C4-2B (cell line): Measurements from ENCODE around the gene METTL21C.

Experiments used
- ZFX ChIP-seq: fragments of 450-650 bp; IDR thresholded peaks from 2 replicates; pipeline ENCODE4 v1.6.1; 2017
- TF ChIP-seq, protein P1 (sequence below): fragments of 450-650 bp; conservative IDR thresholded peaks from 2 replicates; pipeline ENCODE4 v1.5.1; 2017; ENCODE audit warnings: mild to moderate bottlenecking

DNA sequence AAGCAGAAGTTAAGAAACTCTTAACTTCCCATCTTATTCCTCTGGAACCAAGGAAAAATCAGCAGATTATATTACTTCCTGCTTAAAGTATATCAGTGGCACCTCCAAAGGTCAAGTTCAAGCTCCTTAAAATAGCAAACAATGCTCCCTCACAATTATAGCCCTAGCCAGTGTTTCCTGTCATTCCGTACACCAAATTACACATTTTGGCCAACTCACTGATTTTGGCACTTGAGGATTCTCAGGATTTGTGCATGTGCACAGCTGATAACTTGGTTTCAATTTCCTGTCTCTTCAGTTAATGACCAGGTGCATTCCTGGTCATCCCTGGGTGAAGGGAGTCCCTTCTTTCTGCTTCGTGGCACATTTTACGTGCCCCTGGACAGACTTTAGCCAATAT is 56.1 kb downstream of the METTL21C start:
- TF ChIP-seq, protein P1, sequence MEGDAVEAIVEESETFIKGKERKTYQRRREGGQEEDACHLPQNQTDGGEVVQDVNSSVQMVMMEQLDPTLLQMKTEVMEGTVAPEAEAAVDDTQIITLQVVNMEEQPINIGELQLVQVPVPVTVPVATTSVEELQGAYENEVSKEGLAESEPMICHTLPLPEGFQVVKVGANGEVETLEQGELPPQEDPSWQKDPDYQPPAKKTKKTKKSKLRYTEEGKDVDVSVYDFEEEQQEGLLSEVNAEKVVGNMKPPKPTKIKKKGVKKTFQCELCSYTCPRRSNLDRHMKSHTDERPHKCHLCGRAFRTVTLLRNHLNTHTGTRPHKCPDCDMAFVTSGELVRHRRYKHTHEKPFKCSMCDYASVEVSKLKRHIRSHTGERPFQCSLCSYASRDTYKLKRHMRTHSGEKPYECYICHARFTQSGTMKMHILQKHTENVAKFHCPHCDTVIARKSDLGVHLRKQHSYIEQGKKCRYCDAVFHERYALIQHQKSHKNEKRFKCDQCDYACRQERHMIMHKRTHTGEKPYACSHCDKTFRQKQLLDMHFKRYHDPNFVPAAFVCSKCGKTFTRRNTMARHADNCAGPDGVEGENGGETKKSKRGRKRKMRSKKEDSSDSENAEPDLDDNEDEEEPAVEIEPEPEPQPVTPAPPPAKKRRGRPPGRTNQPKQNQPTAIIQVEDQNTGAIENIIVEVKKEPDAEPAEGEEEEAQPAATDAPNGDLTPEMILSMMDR = no peak
- TF ChIP-seq ZFX = no peak
